Thyroid gland (tissue), 4 donors: Measurements from ENCODE around the gene FAM111B.

Experiments
- CTCF ChIP-seq, 6 experiments: fragments of 200-600 bp in 3 of 6; fragments of 450-650 bp in 3 of 6; sonication (generic) in 3 of 6; IDR thresholded peaks; one replicate each; pipeline ENCODE4 v1.5.1; 2016 to 2019; ENCODE audit warnings: antibody characterized with exemption in 6 of 6, mild to moderate bottlenecking in 2 of 6, inconsistent platforms in 1 of 6, moderate library complexity in 1 of 6
- POLR2A ChIP-seq, 2 donors: fragments of 450-650 bp; IDR thresholded peaks; one replicate each; pipeline ENCODE4 v1.6.1; 2017; ENCODE audit warnings: antibody characterized with exemption in 2 of 2, mild to moderate bottlenecking in 2 of 2, moderate library complexity in 1 of 2

GRCh38 chr11:59141191-59141590 is 34.2 kb downstream of the FAM111B start:
- TF ChIP-seq POLR2A (IDR thresholded peaks at IDR 0.05) (no peak), CTCF (IDR thresholded peaks at IDR 0.05) (no peak)
